GM12878 (cell line): ENCODE results near the gene EPX. TPM values are rescaled to one million over a fixed set of nuclear protein-coding genes. Genes with fewer than 3 reads are reported as not detected.

Experiments used
- ATF3 ChIP-seq: IDR thresholded peaks from 2 replicates; pipeline ENCODE4 v1.6.1; 2011; ENCODE audit warnings: low read depth, mild to moderate bottlenecking, low read length, moderate library complexity, borderline replicate concordance; ENCODE audit errors: extremely low read depth
- CEBPZ ChIP-seq: fragments of 150-350 bp; IDR thresholded peaks from 2 replicates; pipeline ENCODE4 v1.6.1; 2016; ENCODE audit warnings: low read depth, low read length
- CHD4 ChIP-seq: fragments of 200-600 bp; sonication (generic); IDR thresholded peaks from 2 replicates; pipeline ENCODE4 v1.6.1; 2016; ENCODE audit warnings: mild to moderate bottlenecking
- CREM ChIP-seq: IDR thresholded peaks from 2 replicates; pipeline ENCODE4 v1.6.1; 2014; ENCODE audit warnings: antibody characterized with exemption, low read depth
- CUX1 ChIP-seq: IDR thresholded peaks from 2 replicates; pipeline ENCODE4 v1.6.1; 2012; ENCODE audit warnings: improper control_type of control experiment, low read depth, low read length; ENCODE audit not compliant: insufficient replicate concordance
- ELK1 ChIP-seq: IDR thresholded peaks from 2 replicates; pipeline ENCODE4 v1.6.1; 2012; ENCODE audit warnings: low read depth, low read length, improper control_type of control experiment
- FOS ChIP-seq: IDR thresholded peaks from 3 replicates; pipeline ENCODE4 v1.6.1; 2011; ENCODE audit warnings: borderline replicate concordance; ENCODE audit not compliant: insufficient read length; ENCODE audit errors: extremely low read depth
- FOXK2 ChIP-seq: fragments of 450-650 bp; IDR thresholded peaks from 2 replicates; pipeline ENCODE4 v1.6.1; 2017; ENCODE audit warnings: mild to moderate bottlenecking, moderate library complexity
- IKZF1 ChIP-seq: fragments of 450-650 bp; conservative IDR thresholded peaks from 2 replicates; pipeline ENCODE4 v1.6.1; 2017; ENCODE audit warnings: antibody characterized with exemption, mild to moderate bottlenecking
- IRF4 ChIP-seq: IDR thresholded peaks from 2 replicates; pipeline ENCODE4 v1.6.1; 2011; ENCODE audit warnings: low read depth, low read length
- KLF5 ChIP-seq: fragments of 450-650 bp; IDR thresholded peaks from 2 replicates; pipeline ENCODE4 v1.6.1; 2014; ENCODE audit warnings: mild to moderate bottlenecking; ENCODE audit not compliant: partially characterized antibody
- NFIC ChIP-seq: IDR thresholded peaks from 2 replicates; pipeline ENCODE4 v1.6.1; 2012; ENCODE audit warnings: low read depth, mild to moderate bottlenecking, inconsistent platforms, low read length, moderate library complexity
- POLR2A ChIP-seq: IDR thresholded peaks from 2 replicates; pipeline ENCODE4 v1.6.1; 2011; ENCODE audit warnings: low read depth, mild to moderate bottlenecking, low read length
- RAD21 ChIP-seq: IDR thresholded peaks from 2 replicates; pipeline ENCODE4 v1.6.1; 2011; ENCODE audit warnings: mild to moderate bottlenecking, low read depth, low read length, moderate library complexity; ENCODE audit not compliant: insufficient read depth
- RB1 ChIP-seq: fragments of 450-650 bp; formaldehyde crosslinking; IDR thresholded peaks from 2 replicates; pipeline ENCODE4 v1.6.1; 2017; ENCODE audit warnings: mild to moderate bottlenecking, borderline replicate concordance
- SP1 ChIP-seq: IDR thresholded peaks from one replicate; pipeline ENCODE4 v1.6.1; 2011; ENCODE audit warnings: low read depth, low read length
- SREBF2 ChIP-seq: IDR thresholded peaks from 2 replicates; pipeline ENCODE4 v1.6.1; 2012; ENCODE audit warnings: mild to moderate bottlenecking, low read length
- STAT1 ChIP-seq: fragments of 450-650 bp; conservative IDR thresholded peaks from 2 replicates; pipeline ENCODE4 v1.6.1; 2014; ENCODE audit warnings: antibody characterized with exemption, mild to moderate bottlenecking
- SUPT20H ChIP-seq: IDR thresholded peaks from 2 replicates; pipeline ENCODE4 v1.6.1; 2011; ENCODE audit warnings: low read depth, mild to moderate bottlenecking, low read length, moderate library complexity, borderline replicate concordance; ENCODE audit not compliant: control insufficient read depth
- TARDBP ChIP-seq: IDR thresholded peaks from 2 replicates; pipeline ENCODE4 v1.6.1; 2016; ENCODE audit warnings: borderline replicate concordance
- ZNF274 ChIP-seq: IDR thresholded peaks from one replicate; pipeline ENCODE4 v1.8.0; 2011; ENCODE audit not compliant: insufficient read length, insufficient read depth
- ZNF622 ChIP-seq: fragments of 450-650 bp; IDR thresholded peaks from 2 replicates; pipeline ENCODE4 v1.6.1; 2017; ENCODE audit warnings: mild to moderate bottlenecking, inconsistent platforms
- polyA plus RNA-seq, 11 experiments: library from polyadenylated mRNA; depleted of rRNA in 4 of 11; unstranded in 6 of 11; stranded (reverse) in 5 of 11; fragments of >200 nt; fragmentation: Nextera tagmentation in 4 of 11; fragmentation: Illumina TruSeq in 1 of 11; extraction: Ambion mirVana in 4 of 11; extraction: Trizol in 1 of 11; gene quantifications; 1 replicate in 1 of 11; 2 replicates in 10 of 11; pipeline versions ENCODE4 v1.2.1 to v1.2.3, GENCODE V29; 2011 to 2016; ENCODE audit warnings: inconsistent platforms in 2 of 11, missing spikeins in 2 of 11, low read depth in 1 of 11
- total RNA-seq, 4 experiments: library from RNA; depleted of rRNA in 3 of 4; stranded (reverse); fragments of >200 nt in 3 of 4; fragmentation: Illumina TruSeq in 1 of 4; extraction: Trizol in 1 of 4; gene quantifications; 2 replicates each; pipeline versions ENCODE4 v1.2.1 to v1.2.3, GENCODE V29; 2013 to 2021

EPX gene
- total and polyA plus RNA-seq, 10 of the 15 experiments (the other 5 are each of a cell fraction or from before 2014, with no cell fraction given): 0.03 TPM; not detected in 9

- TF ChIP-seq ATF3 (peak; percentile 59; the same call in 1 of the 2 replicates), NFIC (no peak), IKZF1 (peak; percentile 91), ELK1 (no peak), IRF4 (0 out of 2 replicates have a peak, but pooled peaks have one; percentile 43), CHD4 (no peak), RAD21 (0 out of 2 replicates have a peak, but pooled peaks have one; percentile 6), STAT1 (peak; percentile 73; the same call in 1 of the 2 replicates), FOS (no peak), RB1 (0 out of 2 replicates have a peak, but pooled peaks have one; percentile 65), SREBF2 (no peak), TARDBP (no peak), CREM (peak; percentile 97), POLR2A (peak; percentile 94), SP1 (peak; percentile 36), ZNF274 (no peak), KLF5 (peak; percentile 27), SUPT20H (no peak), CUX1 (no peak), CEBPZ (no peak), ZNF622 (no peak), FOXK2 (no peak)
Observed at GRCh38 chr17:58219007-58219788, 26.7 kb downstream of the EPX start, which contains the start of gene MKS1 (continued).
